Right lobe of liver (tissue), 4 donors: ENCODE results near the gene CMTM5.

Experiments used
- POLR2A ChIP-seq: fragments of 450-650 bp; IDR thresholded peaks from one replicate; pipeline ENCODE4 v1.6.1; 2017; ENCODE audit warnings: antibody characterized with exemption, mild to moderate bottlenecking
- TF ChIP-seq, protein P1 (sequence below), 4 donors: fragments of 200-600 bp in 3 of 4; fragments of 450-650 bp in 1 of 4; IDR thresholded peaks; one replicate each; pipeline versions ENCODE4 v1.5.1 to v1.8.0; 2016 to 2022; ENCODE audit warnings: antibody characterized with exemption in 4 of 4, mild to moderate bottlenecking in 2 of 4
- donor health status: DM: no; HTN: no; CAD: no.
- donor health status: DM: no; HTN: no; CAD: no.
- donor health status: DM: no; HTN: yes; CAD: no.

DNA sequence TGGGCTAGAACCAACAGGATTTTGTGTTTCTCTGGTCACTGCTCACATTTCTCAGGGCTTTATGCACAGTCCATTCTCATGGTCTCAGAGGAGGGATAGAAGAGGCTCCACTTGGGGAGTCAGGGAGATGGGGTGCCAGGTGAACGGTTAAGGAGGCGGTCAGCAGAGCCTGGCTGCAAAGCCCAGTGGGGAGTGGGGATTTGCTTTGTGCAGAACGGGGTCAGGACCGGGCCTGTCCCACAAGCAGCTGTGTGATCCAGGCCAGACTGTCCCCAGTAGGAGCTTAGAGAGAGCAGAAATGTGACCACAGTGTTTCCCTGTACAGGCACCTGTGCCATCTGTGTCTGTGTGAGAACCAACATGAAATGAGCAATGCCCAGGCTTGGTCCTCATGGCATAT is 4.1 kb downstream of the CMTM5 start:
- no peak for TF ChIP-seq POLR2A
- TF ChIP-seq, protein P1, sequence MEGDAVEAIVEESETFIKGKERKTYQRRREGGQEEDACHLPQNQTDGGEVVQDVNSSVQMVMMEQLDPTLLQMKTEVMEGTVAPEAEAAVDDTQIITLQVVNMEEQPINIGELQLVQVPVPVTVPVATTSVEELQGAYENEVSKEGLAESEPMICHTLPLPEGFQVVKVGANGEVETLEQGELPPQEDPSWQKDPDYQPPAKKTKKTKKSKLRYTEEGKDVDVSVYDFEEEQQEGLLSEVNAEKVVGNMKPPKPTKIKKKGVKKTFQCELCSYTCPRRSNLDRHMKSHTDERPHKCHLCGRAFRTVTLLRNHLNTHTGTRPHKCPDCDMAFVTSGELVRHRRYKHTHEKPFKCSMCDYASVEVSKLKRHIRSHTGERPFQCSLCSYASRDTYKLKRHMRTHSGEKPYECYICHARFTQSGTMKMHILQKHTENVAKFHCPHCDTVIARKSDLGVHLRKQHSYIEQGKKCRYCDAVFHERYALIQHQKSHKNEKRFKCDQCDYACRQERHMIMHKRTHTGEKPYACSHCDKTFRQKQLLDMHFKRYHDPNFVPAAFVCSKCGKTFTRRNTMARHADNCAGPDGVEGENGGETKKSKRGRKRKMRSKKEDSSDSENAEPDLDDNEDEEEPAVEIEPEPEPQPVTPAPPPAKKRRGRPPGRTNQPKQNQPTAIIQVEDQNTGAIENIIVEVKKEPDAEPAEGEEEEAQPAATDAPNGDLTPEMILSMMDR (IDR thresholded peaks at IDR 0.05), result no peak
